Heart left ventricle (tissue), 16 donors: ENCODE measurements around the gene CTU2. TPM values are rescaled to one million over a fixed set of nuclear protein-coding genes. Genes with fewer than 3 reads are reported as not detected.

Experiments
- ATAC-seq, 4 donors: fragments of 200-7000 bp; cut with Tn5 transposase; one replicate each; pipeline ENCODE4 v1.9.1; 2020 to 2022; ENCODE audit warnings: moderate library complexity in 4 of 4, mild to moderate bottlenecking in 3 of 4, moderate number of reproducible peaks in 1 of 4
- DNase-seq, 5 donors: peaks; one replicate each; pipeline ENCODE4 v3.0.0-alpha.2; 2020
- H3K27ac ChIP-seq, 12 donors: fragments of 200-600 bp; sonication (generic) in 4 of 12; one replicate each; pipeline versions ENCODE4 v1.5.0 to v1.8.0; 2016 to 2022; ENCODE audit warnings: mild to moderate bottlenecking in 2 of 12
- H3K27me3 ChIP-seq, 9 donors: fragments of 200-600 bp; sonication (generic) in 2 of 9; one replicate each; pipeline versions ENCODE4 v1.5.1 to v1.8.0; 2016 to 2022; ENCODE audit warnings: mild to moderate bottlenecking in 3 of 9
- H3K36me3 ChIP-seq, 9 donors: fragments of 200-600 bp; sonication (generic) in 2 of 9; one replicate each; pipeline versions ENCODE4 v1.5.0 to v1.8.0; 2018 to 2022; ENCODE audit warnings: mild to moderate bottlenecking in 2 of 9
- H3K4me1 ChIP-seq, 12 donors: fragments of 200-600 bp; sonication (generic) in 4 of 12; one replicate each; pipeline versions ENCODE4 v1.5.0 to v1.8.0; 2016 to 2022; ENCODE audit warnings: mild to moderate bottlenecking in 3 of 12
- H3K4me3 ChIP-seq, 12 donors: fragments of 200-600 bp; sonication (generic) in 4 of 12; one replicate each; pipeline versions ENCODE4 v1.5.0 to v1.8.0; 2017 to 2022; ENCODE audit warnings: mild to moderate bottlenecking in 9 of 12, moderate library complexity in 4 of 12
- H3K9me3 ChIP-seq, 12 donors: fragments of 200-600 bp; sonication (generic) in 4 of 12; one replicate each; pipeline versions ENCODE4 v1.5.0 to v1.8.0; 2016 to 2022; ENCODE audit warnings: mild to moderate bottlenecking in 1 of 12
- POLR2A ChIP-seq, 2 donors: fragments of 450-650 bp; IDR thresholded peaks; one replicate each; pipeline ENCODE4 v1.6.1; 2017; ENCODE audit warnings: antibody characterized with exemption in 2 of 2, mild to moderate bottlenecking in 2 of 2, moderate library complexity in 2 of 2
- WGBS, 4 donors: extraction: QIAGEN DNeasy Blood & Tissue Kit in 2 of 4; methylation state at CpG; one replicate each; pipeline versions ENCODE4 v1.1.5 to v1.1.7; 2013 to 2018; 5-methylcytosine and 5-hydroxymethylcytosine counted together
- intact Hi-C, 10 donors: fragments of 100-400 bp; cut with DNase I; formaldehyde crosslinking; loops; one replicate each; pipeline versions ENCODE4 v1.11.1 to v1.14.2; 2022
- polyA plus RNA-seq, 2 donors: library from polyadenylated mRNA; stranded (reverse); fragments of 200-250 nt; gene quantifications; one replicate each; pipeline ENCODE4 v1.2.3, GENCODE V29; 2013
- total RNA-seq, 9 donors: library from RNA; depleted of rRNA in 2 of 9; stranded (reverse); fragments of >200 nt in 2 of 9; fragmentation: NEBNext Ultra II Directional in 3 of 9; extraction: Animal tissue kit (Norgen Biotek cat#: 25700) in 3 of 9; gene quantifications; one replicate each; pipeline versions ENCODE4 v1.1.0 to v1.2.4, GENCODE V29; 2016 to 2023
- TF ChIP-seq, protein P1 (sequence below), 12 donors: fragments of 200-600 bp; sonication (generic) in 4 of 12; IDR thresholded peaks; one replicate each; pipeline versions ENCODE4 v1.5.0 to v1.8.0; 2018 to 2022; ENCODE audit warnings: antibody characterized with exemption in 12 of 12, mild to moderate bottlenecking in 5 of 12
- donor health status: ischemic (EF 13 %, LVEDD 7.1; RV severe dilation, severe dysfunction).
- donor health status: healthy with polysubstance abuse.
- donor health status: DM: no; HTN: yes; CAD: no.
- donor health status: DM: no; HTN: no; CAD: no.
- donor health status: ischemic (EF 25% LVEDD 6.9; RV normal size, moderate dysfunction).
- donor health status: ischemic (EF 25% LVEDD 5.7; RV mildly dilated, moderate dysfunction).
- donor health status: healthy.
- donor health status: DM: yes; HTN: yes; CAD: no.
- donor health status: ischemic (EF 35%, LVEDD 5.7; RV mildly dilated, moderate dysfunction).
- donor health status: nonischemic (EF 11% LVEDD 7.7; RV severe dilation, severe dysfunction).
- donor health status: DM: yes; HTN: yes; CAD: no.
- donor health status: PGD.
- donor health status: ischemic (EF 29% LVEDD 5.4; RV normal size, mild dysfunction).
- donor health status: nonischemic (EF 23%, LVEDD 6.1; RV moderate dilation, normal function).

Gene CTU2
- total and polyA plus RNA-seq, 11 donors: 6.5 to 20.8 (median 13.0) TPM

DNA sequence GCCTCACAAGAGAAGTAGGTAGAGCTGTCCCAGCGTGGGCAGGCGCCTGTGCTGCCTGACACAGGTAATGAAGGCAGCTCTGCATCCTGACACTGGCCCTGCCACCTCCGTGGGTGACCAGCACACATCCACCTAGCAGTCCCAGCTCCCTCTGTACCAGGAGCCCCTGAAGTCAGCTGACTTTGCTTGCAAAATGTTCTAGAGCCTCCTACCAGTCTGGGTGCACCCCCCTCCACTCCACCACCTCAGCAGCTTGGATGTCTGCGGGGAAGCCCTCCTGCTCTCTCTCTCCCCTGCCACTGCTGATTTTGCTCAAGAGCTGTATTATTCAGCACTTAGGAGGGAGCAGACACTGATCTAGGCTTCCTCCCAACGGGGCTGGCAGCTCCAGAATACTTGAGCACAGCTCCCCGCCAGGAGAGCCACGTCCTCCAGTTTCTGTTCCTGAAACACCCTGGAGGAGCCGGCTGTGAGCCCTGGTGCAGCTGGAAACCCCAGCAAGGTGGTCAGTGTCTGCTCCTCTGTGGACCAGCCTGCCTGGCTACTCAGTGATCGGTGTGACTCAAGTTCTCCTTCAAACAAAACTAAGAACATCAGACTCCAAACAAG is 1.1 kb upstream of the CTU2 start:
- no peaks in the 10 kb centered on the region for H3K27me3 ChIP-seq
- H3K27ac ChIP-seq: peak overlapping the region in 11 of 12 donors; percentile 74 to 97 (median 87)
- TF ChIP-seq, protein P1, sequence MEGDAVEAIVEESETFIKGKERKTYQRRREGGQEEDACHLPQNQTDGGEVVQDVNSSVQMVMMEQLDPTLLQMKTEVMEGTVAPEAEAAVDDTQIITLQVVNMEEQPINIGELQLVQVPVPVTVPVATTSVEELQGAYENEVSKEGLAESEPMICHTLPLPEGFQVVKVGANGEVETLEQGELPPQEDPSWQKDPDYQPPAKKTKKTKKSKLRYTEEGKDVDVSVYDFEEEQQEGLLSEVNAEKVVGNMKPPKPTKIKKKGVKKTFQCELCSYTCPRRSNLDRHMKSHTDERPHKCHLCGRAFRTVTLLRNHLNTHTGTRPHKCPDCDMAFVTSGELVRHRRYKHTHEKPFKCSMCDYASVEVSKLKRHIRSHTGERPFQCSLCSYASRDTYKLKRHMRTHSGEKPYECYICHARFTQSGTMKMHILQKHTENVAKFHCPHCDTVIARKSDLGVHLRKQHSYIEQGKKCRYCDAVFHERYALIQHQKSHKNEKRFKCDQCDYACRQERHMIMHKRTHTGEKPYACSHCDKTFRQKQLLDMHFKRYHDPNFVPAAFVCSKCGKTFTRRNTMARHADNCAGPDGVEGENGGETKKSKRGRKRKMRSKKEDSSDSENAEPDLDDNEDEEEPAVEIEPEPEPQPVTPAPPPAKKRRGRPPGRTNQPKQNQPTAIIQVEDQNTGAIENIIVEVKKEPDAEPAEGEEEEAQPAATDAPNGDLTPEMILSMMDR (IDR thresholded peaks at IDR 0.05): no peak
- no peak for TF ChIP-seq POLR2A (IDR thresholded peaks at IDR 0.05)
- peaks cover 0 to 10% (median 3%) of the 10 kb centered on the region in 9 donors for H3K36me3 ChIP-seq
- H3K4me1 ChIP-seq: peaks cover 4 to 71% (median 59%) of the 10 kb centered on the region in 12 donors
- ATAC-seq (no peak), DNase-seq (peak in 1 of 5 donors; percentile 64)
- peak overlapping the region; percentile 76 to 100 (median 97) for H3K4me3 ChIP-seq
- no peaks in the 10 kb centered on the region for H3K9me3 ChIP-seq
- intact Hi-C loops: loop anchor here in 4 of 10 donors (5.0 to 10.0 kb wide), 4 partner anchors 43 to 250 kb away; partner anchors contain the start of genes ZC3H18 (in 2 of the 4), MVD (in 1 of the 4) and ZFPM1 (in 1 of the 4)
- WGBS, 4 donors: 13 to 32% (median 28%) methylated on average over 6 to 9 of the region's 9 CpGs

DNA sequence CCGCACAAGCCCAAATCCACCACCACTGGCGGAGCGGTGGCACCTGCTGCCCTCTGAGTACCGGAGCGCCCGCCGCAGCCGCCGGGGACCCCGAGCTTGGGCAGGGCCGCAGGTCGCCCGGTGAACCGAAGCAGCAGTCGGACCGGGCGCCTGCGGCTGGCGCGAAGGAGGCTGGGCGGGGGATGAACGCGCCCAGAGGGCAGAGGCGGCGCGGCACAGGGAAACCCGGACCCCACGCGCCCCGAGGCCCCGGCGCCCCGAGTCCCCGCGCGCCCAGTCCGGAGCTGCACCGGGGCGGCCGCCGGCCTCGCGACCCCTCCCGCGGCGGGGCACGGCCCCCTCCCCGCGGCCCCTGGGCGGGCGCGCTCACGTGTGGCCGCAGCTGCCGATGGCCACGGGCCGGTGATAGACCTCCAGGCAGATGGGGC is 488 bp upstream of the CTU2 start:
- DNase-seq (no peak), ATAC-seq (peak in 1 of 4 donors; percentile 28)
- Histone ChIP-seq H3K27me3 (no peaks in the 10 kb centered on the region), H3K4me1 (peaks cover 4 to 65% (median 53%) of the 10 kb centered on the region in 12 donors), H3K27ac (peak overlapping the region; percentile 61 to 97 (median 86)), H3K36me3 (peaks cover 0 to 10% (median 0%) of the 10 kb centered on the region in 9 donors), H3K9me3 (no peaks in the 10 kb centered on the region), H3K4me3 (peak overlapping the region; percentile 76 to 100 (median 97))
- WGBS, 4 donors: 1 to 10% (median 3%) methylated on average over 2 to 57 of the region's 57 CpGs
- intact Hi-C loops: loop anchor here in 6 of 10 donors (1.0 to 10.0 kb wide), 6 partner anchors 44 to 251 kb away; partner anchors contain the start of genes ZC3H18 (in 4 of the 6), MVD (in 1 of the 6) and ZFPM1 (in 1 of the 6)
- no peak for TF ChIP-seq POLR2A (IDR thresholded peaks at IDR 0.05)
- TF ChIP-seq, protein P1 (IDR thresholded peaks at IDR 0.05): no peak

DNA sequence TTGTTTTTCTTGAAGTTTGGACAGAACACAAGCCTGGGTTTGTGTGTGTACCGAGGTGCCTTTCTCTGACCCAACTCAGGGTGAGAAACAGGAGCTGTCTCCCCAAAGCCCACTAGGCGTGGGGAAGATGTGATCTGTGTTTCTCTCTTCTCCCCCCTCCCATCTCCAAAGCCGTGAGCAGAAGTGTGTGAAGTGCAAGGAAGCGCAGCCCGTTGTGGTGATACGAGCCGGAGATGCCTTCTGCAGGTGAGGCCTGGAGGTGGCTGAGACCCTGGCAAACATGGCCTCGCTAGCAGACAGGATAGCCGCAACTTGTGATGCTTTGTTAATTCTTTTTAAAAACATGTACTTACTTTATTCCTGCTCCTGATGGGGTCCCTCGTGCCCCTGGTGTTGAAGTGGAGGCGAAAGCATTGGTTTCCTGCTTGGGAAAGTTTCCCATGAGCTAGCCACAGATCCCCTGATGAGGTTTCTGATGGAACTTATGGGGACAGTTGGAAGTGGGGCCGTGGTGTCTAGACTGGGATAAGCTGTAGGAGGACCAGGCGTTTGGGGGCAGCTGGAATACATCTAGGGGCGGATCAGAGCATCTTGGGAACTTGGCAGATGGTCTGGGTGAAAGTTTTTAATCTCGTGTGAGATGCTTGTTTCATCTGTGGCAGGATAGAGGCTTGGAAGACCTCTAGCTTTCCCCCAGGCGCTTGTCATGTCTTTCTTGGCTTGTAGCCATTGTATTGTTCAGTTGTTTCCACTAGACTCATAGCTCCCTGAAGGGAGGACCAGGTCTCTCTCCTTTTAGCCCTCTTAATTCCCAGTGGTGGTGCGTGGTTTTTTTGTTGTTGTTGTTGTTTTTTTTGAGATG is 893 bp downstream of the CTU2 start:
- Histone ChIP-seq H3K27ac (peak overlapping the region in 10 of 12 donors; percentile 74 to 97 (median 86)), H3K4me3 (peak overlapping the region; percentile 76 to 100 (median 97)), H3K27me3 (no peaks in the 10 kb centered on the region), H3K36me3 (peaks cover 0 to 10% (median 0%) of the 10 kb centered on the region in 9 donors), H3K9me3 (no peaks in the 10 kb centered on the region), H3K4me1 (peaks cover 0 to 51% (median 41%) of the 10 kb centered on the region in 12 donors)
- no peak for TF ChIP-seq POLR2A (IDR thresholded peaks at IDR 0.05)
- TF ChIP-seq, protein P1 (IDR thresholded peaks at IDR 0.05): no peak
- ATAC-seq: no peak
- no peak for DNase-seq
- 34 to 44% (median 37%) methylated on average over 17 of the region's 17 CpGs for WGBS, 4 donors
- intact Hi-C loops: loop anchor here in 6 of 10 donors (1.0 to 10.0 kb wide), 6 partner anchors 45 to 252 kb away; partner anchors contain the start of genes ZC3H18 (in 4 of the 6), MVD (in 1 of the 6) and ZFPM1 (in 1 of the 6)
